Activated CD8-positive, alpha-beta memory T cell treated with anti-CD3 and anti-CD28 coated beads, Interleukin-2, amount 10 ng/mL, durations not matched to agents 7 days and 5 days (primary cell): ENCODE measurements around the gene AFG1L. TPM values are rescaled to one million over a fixed set of nuclear protein-coding genes. Genes with fewer than 3 reads are reported as not detected.
"Not testable (repeated sequence)": the region's sequence is repeated elsewhere in the genome, so short reads cannot be mapped to it uniquely, and the experiment has no call there.

Source experiments
- ATAC-seq: fragments of 150-1000 bp; cut with Tn5 transposase; one replicate; pipeline ENCODE4 v1.10.0; 2021; ENCODE audit warnings: moderate library complexity
- CTCF ChIA-PET: fragments of 350-600 bp; sonication (Branson Sonifier 250); formaldehyde crosslinking; loops from one replicate; lab custom pipeline; 2021; ENCODE audit warnings: antibody characterized with exemption; lab: Charles Lee
- DNase-seq: peaks from one replicate; pipeline ENCODE4 v3.0.0-alpha.2; 2020
- H3K27ac Mint-ChIP-seq: one replicate; pipeline ENCODE4 v1.8.0; 2021; ENCODE audit warnings: mild to moderate bottlenecking, mixed read lengths
- H3K27me3 Mint-ChIP-seq: one replicate; pipeline ENCODE4 v1.8.0; 2021; ENCODE audit warnings: mixed read lengths
- H3K36me3 Mint-ChIP-seq: one replicate; pipeline ENCODE4 v1.8.0; 2021; ENCODE audit warnings: mild to moderate bottlenecking, mixed read lengths
- H3K4me1 Mint-ChIP-seq: one replicate; pipeline ENCODE4 v1.8.0; 2021; ENCODE audit warnings: mixed read lengths
- H3K4me3 Mint-ChIP-seq: one replicate; pipeline ENCODE4 v1.8.0; 2021; ENCODE audit warnings: mild to moderate bottlenecking, moderate library complexity, mixed read lengths
- H3K9me3 Mint-ChIP-seq: one replicate; pipeline ENCODE4 v1.8.0; 2022; ENCODE audit warnings: low read depth, mixed read lengths
- total RNA-seq, 2 experiments: library from RNA; stranded (reverse); gene quantifications; one replicate each; pipeline ENCODE4 v1.2.3, GENCODE V29; 2021

AFG1L gene
- total RNA-seq, 2 experiments from 2014 or later: 3.9 to 8.9 TPM

DNA sequence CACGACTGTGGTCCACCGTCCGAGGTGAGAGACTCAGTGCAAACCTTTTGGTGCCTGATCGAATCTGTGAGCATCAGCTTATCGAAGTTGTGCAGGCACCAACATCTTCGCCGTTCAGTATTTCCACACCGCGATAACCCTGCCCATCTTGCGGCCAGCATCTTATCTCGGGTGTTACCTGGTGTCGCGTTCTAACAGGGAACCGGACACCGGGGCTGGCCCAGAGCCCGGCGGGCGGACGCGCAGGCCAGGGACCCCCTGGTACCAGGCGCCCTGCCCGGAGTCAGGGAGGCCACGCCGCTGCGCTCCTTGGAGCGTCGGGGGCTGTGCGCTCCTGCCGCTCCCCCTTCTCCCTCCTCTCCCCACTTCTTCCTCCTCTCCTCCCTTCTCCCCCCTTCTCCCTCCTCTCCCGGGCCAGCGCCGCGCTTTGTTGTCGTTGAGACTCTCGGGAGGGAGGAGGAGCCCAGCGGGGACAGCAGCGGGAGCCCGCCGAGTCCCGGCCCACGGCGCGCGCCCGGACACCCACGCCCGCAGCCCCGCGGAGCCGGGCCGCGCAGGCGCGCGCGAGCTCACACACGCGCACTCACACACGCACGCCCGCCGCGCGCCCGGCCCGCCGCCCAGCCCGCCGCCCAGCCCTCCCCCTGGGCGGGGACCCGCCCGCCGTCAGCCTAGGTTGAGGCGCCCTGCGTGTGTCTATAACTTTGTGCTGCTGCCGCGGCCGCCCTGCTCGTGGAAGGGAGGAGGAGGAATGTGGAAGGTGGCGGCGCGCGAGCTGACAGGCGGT is 264.4 kb downstream of the AFG1L start:
- Mint-ChIP-seq H3K4me1 (peaks cover 34% of the 10 kb centered on the region), H3K27me3 (peaks cover 19% of the 10 kb centered on the region), H3K9me3 (no peaks in the 10 kb centered on the region), H3K4me3 (peak overlapping the region; percentile 91), H3K36me3 (peaks cover 16% of the 10 kb centered on the region), H3K27ac (peak overlapping the region; percentile 95)
- peak; percentile 67 for ATAC-seq
- DNase-seq: peak; percentile 88
- CTCF ChIA-PET: interaction anchor here (0.9 to 2.5 kb wide), 9 partner anchors 13 to 514 kb away, joined by 3 to 9 read pairs (median 5); no protein-coding TSS in a partner anchor

DNA sequence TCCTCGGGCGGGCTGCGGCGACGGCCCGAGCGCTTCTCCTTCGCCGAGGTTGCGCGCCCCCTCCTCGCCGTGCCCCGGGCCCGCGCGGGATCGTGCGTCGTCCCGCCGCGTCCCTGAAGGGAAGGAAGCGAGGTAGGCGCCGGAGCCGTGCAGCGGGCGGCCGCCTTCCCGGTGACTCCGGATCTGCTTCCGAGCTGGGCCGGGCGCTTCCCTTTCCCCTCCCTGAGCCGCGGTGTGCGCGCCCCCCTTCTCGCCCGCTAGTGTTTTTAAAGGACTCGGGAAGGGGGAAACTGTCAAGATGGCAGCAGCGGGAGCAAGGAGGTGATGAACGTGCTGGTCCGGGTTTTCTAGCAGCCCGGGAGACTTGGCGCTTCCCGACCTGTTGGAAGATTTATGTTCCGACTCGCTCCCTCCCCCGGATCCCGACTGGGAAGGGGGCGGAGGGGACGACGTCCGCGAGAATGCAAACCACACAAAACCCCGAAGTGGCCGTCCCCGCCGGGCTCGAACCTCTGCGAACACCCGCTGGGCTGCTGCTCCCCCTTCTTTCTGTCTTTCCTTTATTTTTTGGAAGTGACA is 265.1 kb downstream of the AFG1L start:
- H3K9me3 Mint-ChIP-seq: no peaks in the 10 kb centered on the region
- peak overlapping the region; percentile 91 for H3K4me3 Mint-ChIP-seq
- peak; percentile 59 for DNase-seq
- H3K36me3 Mint-ChIP-seq: peaks cover 16% of the 10 kb centered on the region
- peaks cover 41% of the 10 kb centered on the region for H3K4me1 Mint-ChIP-seq
- peak overlapping the region; percentile 77 for H3K27ac Mint-ChIP-seq
- CTCF ChIA-PET: interaction anchor here (0.9 to 1.9 kb wide), 4 partner anchors 14 to 333 kb away, joined by 3 to 6 read pairs (median 3); no protein-coding TSS in a partner anchor
- peak; percentile 5 for ATAC-seq
- H3K27me3 Mint-ChIP-seq: peaks cover 19% of the 10 kb centered on the region

DNA sequence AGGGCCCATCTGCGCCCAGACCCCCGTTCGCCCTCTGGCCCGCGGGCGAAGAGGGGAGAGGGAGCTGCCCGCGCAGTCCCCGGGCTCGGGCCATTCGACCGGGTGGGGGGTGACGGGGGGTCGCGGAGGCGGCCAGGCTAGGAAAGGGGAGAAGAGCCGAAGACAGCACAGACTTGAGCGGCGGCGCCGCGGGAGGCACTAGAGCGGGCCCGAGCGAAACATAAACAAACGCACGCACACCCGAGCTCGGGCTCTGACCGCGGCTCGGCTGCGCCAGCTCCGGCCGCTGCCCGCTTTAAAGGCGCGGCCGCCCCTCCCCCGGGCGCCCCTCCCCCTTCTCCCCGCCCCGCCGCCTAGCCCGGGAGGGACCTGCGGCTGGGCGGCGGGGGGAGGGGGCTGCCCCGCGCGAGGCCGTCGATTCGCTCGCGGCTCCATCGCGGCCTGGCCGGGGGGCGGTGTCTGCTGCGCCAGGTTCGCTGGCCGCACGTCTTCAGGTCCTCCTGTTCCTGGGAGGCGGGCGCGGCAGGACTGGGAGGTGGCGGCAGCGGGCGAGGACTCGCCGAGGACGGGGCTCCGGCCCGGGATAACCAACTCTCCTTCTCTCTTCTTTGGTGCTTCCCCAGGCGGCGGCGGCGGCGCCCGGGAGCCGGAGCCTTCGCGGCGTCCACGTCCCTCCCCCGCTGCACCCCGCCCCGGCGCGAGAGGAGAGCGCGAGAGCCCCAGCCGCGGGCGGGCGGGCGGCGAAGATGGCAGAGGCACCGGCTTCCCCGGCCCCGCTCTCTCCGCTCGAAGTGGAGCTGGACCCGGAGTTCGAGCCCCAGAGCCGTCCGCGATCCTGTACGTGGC is 265.8 kb downstream of the AFG1L start, which contains the start of gene FOXO3:
Gene FOXO3, plus strand, starts transcription at position 455 of the 846 bp plus-strand sequence. Its CDS starts 292 bp downstream, at position 747.
- peaks cover 12% of the 10 kb centered on the region for H3K27me3 Mint-ChIP-seq
- DNase-seq (peak; percentile 68), ATAC-seq (no peak)
- peak within 1 kb of the TSS; percentile 91 for H3K4me3 Mint-ChIP-seq
- CTCF ChIA-PET: interaction anchor here (1.1 kb wide), 1 partner anchor 332 kb away, joined by 3 read pairs; no protein-coding TSS in a partner anchor
- H3K4me1 Mint-ChIP-seq: peaks cover 48% of the 10 kb centered on the region
- peak within 1 kb of the TSS; percentile 77 for H3K27ac Mint-ChIP-seq
- no peaks in the 10 kb centered on the region for H3K9me3 Mint-ChIP-seq
- H3K36me3 Mint-ChIP-seq: peaks cover 17% of the 10 kb centered on the region

DNA sequence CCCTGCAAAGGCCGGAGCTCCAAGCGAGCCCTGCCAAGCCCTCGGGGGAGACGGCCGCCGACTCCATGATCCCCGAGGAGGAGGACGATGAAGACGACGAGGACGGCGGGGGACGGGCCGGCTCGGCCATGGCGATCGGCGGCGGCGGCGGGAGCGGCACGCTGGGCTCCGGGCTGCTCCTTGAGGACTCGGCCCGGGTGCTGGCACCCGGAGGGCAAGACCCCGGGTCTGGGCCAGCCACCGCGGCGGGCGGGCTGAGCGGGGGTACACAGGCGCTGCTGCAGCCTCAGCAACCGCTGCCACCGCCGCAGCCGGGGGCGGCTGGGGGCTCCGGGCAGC is 266.4 kb downstream of the AFG1L start:
- CTCF ChIA-PET, DNase-seq: not testable (repeated sequence)
- H3K27me3 Mint-ChIP-seq: peaks cover 11% of the 10 kb centered on the region

DNA sequence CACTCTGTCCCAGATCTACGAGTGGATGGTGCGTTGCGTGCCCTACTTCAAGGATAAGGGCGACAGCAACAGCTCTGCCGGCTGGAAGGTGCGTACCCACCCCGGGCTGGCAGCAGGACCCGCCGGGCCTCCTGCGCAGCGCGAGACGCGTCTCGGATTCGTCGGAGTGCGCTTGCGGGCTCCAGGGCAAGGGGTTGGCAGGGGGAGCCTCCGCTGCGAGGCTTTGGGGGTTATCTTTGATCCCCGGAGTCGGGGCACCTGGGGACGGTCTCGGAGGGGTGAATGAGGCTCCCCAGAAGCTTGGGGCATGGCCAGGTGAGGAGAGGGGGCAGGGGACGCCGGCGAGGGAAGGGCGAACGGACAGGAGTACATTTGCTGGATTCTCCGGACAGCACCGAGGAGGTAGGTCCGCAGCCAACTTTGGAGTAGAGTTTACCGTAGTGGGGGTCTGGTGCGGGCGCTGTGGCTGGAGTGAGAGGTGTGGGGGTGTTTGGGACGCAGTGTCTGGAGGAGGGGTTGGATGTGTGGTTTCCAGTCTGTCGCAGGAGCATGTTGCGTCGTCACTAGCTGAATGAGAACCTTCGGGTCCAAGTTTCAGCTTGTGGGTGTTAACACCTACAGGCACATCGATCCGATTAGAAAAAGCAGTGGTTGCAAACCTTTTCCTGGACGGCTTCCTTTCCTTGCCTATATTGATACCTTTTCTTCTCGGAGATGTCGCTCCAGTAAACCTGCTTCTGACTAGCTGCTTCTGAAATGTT is 267.1 kb downstream of the AFG1L start:
- Mint-ChIP-seq H3K4me1 (peaks cover 53% of the 10 kb centered on the region), H3K27me3 (peaks cover 5% of the 10 kb centered on the region), H3K4me3 (peak overlapping the region; percentile 47), H3K36me3 (peaks cover 21% of the 10 kb centered on the region), H3K9me3 (no peaks in the 10 kb centered on the region), H3K27ac (no peak overlapping the region)
- DNase-seq (no peak), ATAC-seq (no peak)
- CTCF ChIA-PET: no interaction called here

More for the DNA sequence above, 266.4 kb downstream of the AFG1L start:
- H3K4me3 Mint-ChIP-seq, ATAC-seq, H3K9me3 Mint-ChIP-seq, H3K27ac Mint-ChIP-seq: not testable (repeated sequence)
- Mint-ChIP-seq H3K4me1 (peaks cover 54% of the 10 kb centered on the region), H3K36me3 (peaks cover 17% of the 10 kb centered on the region)

DNA sequence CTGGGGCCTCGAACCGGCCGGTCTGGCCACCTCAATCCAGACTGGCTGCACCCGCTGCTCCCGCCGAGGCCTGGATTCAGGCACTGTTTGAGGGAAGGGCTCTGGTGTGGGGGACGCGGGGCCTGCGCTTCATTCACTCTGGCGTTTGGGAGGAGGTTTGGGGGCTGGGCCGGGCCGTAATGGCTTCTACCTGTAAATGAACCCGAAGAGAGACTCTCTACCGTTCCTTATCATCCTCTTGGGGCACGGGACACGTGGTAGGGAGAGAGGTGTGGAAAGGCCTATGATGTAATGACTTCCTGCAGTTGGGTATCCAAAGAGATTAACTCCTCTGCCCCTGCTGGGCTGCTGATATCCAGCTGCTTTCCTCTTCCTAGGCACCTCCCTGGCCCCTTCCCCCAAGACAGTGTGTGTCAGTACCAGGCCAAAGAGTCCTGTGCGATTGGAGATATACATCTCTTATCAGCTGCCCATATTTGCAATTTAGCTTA is 267.7 kb downstream of the AFG1L start:
- no peak overlapping the region for H3K27ac Mint-ChIP-seq
- peak overlapping the region; percentile 47 for H3K4me3 Mint-ChIP-seq
- no peak for ATAC-seq
- DNase-seq: no peak
- CTCF ChIA-PET: no interaction called here
- peaks cover 49% of the 10 kb centered on the region for H3K4me1 Mint-ChIP-seq
- H3K27me3 Mint-ChIP-seq: peaks cover 2% of the 10 kb centered on the region
- H3K36me3 Mint-ChIP-seq: peaks cover 24% of the 10 kb centered on the region
- H3K9me3 Mint-ChIP-seq: no peaks in the 10 kb centered on the region

DNA sequence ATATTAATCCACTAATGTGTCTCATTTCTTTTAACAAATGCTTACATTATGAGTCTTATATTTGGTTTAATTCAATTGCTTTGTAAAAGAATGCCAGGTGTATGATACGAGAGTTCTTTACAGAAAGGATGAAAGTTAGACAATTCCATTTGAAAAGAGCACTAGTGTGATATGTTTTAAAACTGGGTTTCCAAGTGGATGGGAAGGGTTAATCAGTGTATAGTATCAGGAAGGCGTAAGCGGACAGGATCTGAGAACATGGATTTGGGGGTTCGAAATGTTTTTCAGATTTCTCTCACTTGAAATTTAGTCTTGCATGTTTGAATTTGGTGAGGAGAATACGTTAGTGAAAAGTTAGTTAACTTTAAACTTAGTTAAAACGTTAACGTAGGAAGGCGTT is 268.4 kb downstream of the AFG1L start:
- peaks cover 53% of the 10 kb centered on the region for H3K4me1 Mint-ChIP-seq
- peaks cover 2% of the 10 kb centered on the region for H3K27me3 Mint-ChIP-seq
- DNase-seq: no peak
- ATAC-seq: no peak
- H3K4me3 Mint-ChIP-seq: no peak overlapping the region
- peaks cover 28% of the 10 kb centered on the region for H3K36me3 Mint-ChIP-seq
- CTCF ChIA-PET: no interaction called here
- no peak overlapping the region for H3K27ac Mint-ChIP-seq
- H3K9me3 Mint-ChIP-seq: no peaks in the 10 kb centered on the region

DNA sequence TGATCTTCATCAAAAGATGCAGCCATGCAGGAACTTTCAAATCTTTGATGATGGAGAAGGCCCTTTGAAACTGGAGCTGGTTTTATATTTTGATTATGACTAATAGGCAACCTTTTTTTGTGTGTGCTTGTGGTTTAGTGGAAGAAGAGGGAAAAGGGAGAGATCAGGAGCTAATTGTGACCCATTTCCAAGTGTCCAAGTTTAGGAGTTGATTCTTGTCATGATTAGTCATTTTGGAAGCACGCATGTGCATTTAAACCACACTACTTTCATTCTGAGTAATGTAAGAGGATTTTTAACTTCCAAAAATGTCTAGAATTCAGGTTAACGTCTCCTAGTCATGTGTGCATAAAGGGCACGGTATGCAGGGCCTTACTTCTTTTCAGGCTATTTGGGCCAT is 269.3 kb downstream of the AFG1L start:
- Mint-ChIP-seq H3K4me1 (peaks cover 61% of the 10 kb centered on the region), H3K27me3 (peaks cover 2% of the 10 kb centered on the region), H3K36me3 (peaks cover 32% of the 10 kb centered on the region), H3K9me3 (no peaks in the 10 kb centered on the region), H3K27ac (peak overlapping the region; percentile 66), H3K4me3 (peak overlapping the region; percentile 4)
- ATAC-seq: no peak
- CTCF ChIA-PET: interaction anchor here (0.6 to 1.1 kb wide), 2 partner anchors 327 to 509 kb away, joined by 3 read pairs; no protein-coding TSS in a partner anchor
- no peak for DNase-seq

DNA sequence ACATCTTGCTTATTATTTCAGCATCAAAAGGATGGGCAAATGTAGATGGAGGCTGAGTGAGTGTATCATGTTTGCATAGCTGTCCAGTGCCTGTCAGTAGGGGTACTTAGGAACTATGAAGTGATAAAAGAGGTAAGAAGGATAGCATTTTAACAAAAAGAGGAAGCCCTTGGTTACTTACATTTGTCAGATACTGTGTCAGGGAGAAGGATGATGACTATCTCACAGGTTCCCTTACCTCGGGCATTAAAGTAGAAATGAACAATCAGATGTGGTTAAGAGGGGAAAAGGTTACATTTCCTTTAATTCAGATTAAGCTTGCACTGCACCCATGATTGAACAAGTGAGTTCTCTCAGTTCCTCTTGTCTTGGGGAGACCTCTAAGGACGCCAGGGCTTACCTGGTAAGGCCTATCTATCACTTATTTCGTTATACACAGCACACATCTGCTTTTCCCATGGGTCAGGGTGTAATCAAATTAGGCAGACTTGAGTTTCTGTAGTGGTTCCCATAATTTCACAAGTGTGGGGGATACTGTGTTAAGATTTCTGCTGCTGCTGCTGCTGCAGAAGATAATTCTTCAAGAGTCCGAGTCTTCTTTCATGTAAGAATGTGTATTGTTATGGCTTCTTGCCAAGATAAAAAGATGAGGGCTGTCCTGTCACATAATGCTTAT is 270.4 kb downstream of the AFG1L start:
- DNase-seq: no peak

DNA sequence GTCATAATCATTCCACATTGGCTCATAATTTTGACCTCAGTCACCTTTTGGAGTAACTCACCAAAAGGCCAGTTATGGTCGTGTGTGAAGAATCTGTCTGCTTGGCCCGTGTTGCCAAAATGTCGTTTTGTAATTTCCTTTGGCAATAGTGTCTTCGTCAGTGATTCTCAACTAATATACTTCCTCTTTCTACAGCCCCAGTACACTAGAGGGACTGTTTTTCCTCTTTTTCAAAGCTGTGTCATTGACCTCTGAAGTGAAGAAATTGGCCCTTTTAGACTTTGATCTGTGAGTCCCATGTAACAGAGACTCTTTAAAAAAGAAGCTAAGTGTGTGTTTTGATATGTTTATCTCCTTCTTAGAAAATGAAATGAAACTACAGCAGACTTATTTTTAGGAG is 271.0 kb downstream of the AFG1L start:
- peaks cover 37% of the 10 kb centered on the region for H3K36me3 Mint-ChIP-seq
- no peak for DNase-seq
- H3K4me3 Mint-ChIP-seq: peak overlapping the region; percentile 3
- ATAC-seq: no peak
- H3K27me3 Mint-ChIP-seq: peaks cover 2% of the 10 kb centered on the region
- H3K9me3 Mint-ChIP-seq: no peaks in the 10 kb centered on the region
- H3K4me1 Mint-ChIP-seq: peaks cover 61% of the 10 kb centered on the region
- peak overlapping the region; percentile 66 for H3K27ac Mint-ChIP-seq
- CTCF ChIA-PET: no interaction called here

More for the DNA sequence above, 270.4 kb downstream of the AFG1L start:
- peaks cover 61% of the 10 kb centered on the region for H3K4me1 Mint-ChIP-seq
- peak overlapping the region; percentile 47 for H3K4me3 Mint-ChIP-seq
- peaks cover 2% of the 10 kb centered on the region for H3K27me3 Mint-ChIP-seq
- H3K27ac Mint-ChIP-seq: peak overlapping the region; percentile 66
- peak; percentile 55 for ATAC-seq
- H3K9me3 Mint-ChIP-seq: no peaks in the 10 kb centered on the region
- CTCF ChIA-PET: interaction anchor here (0.6 kb wide), 1 partner anchor 9 kb away, joined by 3 read pairs; no protein-coding TSS in a partner anchor
- peaks cover 36% of the 10 kb centered on the region for H3K36me3 Mint-ChIP-seq

DNA sequence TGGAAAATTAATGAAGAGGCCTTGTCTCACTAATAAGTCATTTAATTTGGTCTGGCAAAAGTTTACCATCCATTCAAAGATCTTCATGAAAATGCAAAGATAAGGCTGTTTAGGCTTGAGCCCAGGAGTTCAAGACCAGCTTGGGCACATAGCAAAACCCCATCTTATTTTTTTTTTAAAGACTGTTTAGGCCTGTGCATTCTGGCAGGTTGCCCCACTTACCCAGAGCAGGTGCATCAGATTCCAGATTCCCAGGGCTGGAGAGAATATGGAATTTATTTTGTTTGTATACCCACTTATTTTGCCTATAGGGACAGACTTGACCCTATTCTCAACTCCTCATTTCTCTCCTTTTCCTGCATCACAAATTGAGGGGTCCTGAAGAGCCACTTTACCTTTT is 271.6 kb downstream of the AFG1L start:
- ATAC-seq (no peak), DNase-seq (no peak)
- no peak overlapping the region for H3K4me3 Mint-ChIP-seq
- CTCF ChIA-PET: interaction anchor here (1.1 kb wide), 1 partner anchor 26 kb away, joined by 5 read pairs; no protein-coding TSS in a partner anchor
- H3K36me3 Mint-ChIP-seq: peaks cover 42% of the 10 kb centered on the region
- H3K27me3 Mint-ChIP-seq: peaks cover 2% of the 10 kb centered on the region
- peak overlapping the region; percentile 66 for H3K27ac Mint-ChIP-seq
- peaks cover 61% of the 10 kb centered on the region for H3K4me1 Mint-ChIP-seq
- H3K9me3 Mint-ChIP-seq: no peaks in the 10 kb centered on the region

DNA sequence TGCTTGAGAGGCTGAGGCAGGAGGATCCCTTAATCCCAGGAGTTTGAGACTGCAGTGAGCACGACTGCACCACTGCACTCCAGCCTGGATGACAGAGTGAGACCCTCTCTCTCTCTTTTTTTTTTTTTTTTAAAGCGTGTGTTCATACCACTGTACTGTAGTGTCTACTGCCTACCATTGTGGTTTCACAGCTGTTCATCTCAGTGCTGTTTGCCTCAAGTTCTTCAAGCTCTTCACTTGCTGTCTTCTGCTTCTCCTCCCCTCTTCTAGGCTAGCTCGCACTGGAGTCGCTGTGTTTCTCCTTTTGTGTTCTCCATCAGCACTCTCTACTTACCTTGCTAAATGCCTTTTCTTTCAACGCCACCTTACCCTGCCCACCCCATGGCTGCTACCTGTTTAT is 273.2 kb downstream of the AFG1L start:
- Mint-ChIP-seq H3K4me3 (no peak overlapping the region), H3K27me3 (no peaks in the 10 kb centered on the region), H3K4me1 (peaks cover 48% of the 10 kb centered on the region), H3K36me3 (peaks cover 35% of the 10 kb centered on the region), H3K27ac (no peak overlapping the region), H3K9me3 (no peaks in the 10 kb centered on the region)
- ATAC-seq: no peak
- DNase-seq: no peak
- CTCF ChIA-PET: interaction anchor here (1.2 kb wide), 1 partner anchor 268 kb away, joined by 4 read pairs; no protein-coding TSS in a partner anchor
